HG02840 (cell line): Measurements from ENCODE around the gene HTR3A.
"Not testable (repeated sequence)": the region's sequence is repeated elsewhere in the genome, so short reads cannot be mapped to it uniquely, and the experiment has no call there.

Experiments
- ATAC-seq: cut with Tn5 transposase; IDR thresholded peaks from one replicate; pipeline ENCODE4 v1.9.1; 2021; ENCODE audit warnings: mild to moderate bottlenecking, moderate library complexity, moderate number of reproducible peaks; ENCODE audit not compliant: unreplicated experiment, low FRiP score

Gene HTR3A

GRCh38 chr11:113974741-113975470 lies at the start of gene HTR3A:
TSS of gene HTR3A (plus strand) at chr11:113975108. CDS start at chr11:113975326, 218 bp downstream.
- ATAC-seq: no peak

GRCh38 chr11:113926273-113927197 lies 48.4 kb upstream of the HTR3A start:
- ATAC-seq: no peak

- no peak for ATAC-seq
These were observed 46.6 kb upstream of the HTR3A start for GRCh38 chr11:113928311-113928710.

GRCh38 chr11:113932788-113933187 lies 42.1 kb upstream of the HTR3A start:
- ATAC-seq: no peak

GRCh38 chr11:113934193-113934592 lies 40.7 kb upstream of the HTR3A start:
- ATAC-seq: not testable (repeated sequence)

GRCh38 chr11:113934761-113935160 lies 40.1 kb upstream of the HTR3A start:
- no peak for ATAC-seq

- no peak for ATAC-seq
These were observed 39.0 kb upstream of the HTR3A start for GRCh38 chr11:113935858-113936257.

GRCh38 chr11:113937918-113938317 lies 37.0 kb upstream of the HTR3A start:
- ATAC-seq: no peak

GRCh38 chr11:113942256-113942655 lies 32.7 kb upstream of the HTR3A start:
- no peak for ATAC-seq

- not testable (repeated sequence) for ATAC-seq
These were observed 28.7 kb upstream of the HTR3A start for GRCh38 chr11:113946162-113946561.

GRCh38 chr11:113947994-113948393 lies 26.9 kb upstream of the HTR3A start:
- no peak for ATAC-seq

- no peak for ATAC-seq
These were observed 25.0 kb upstream of the HTR3A start for GRCh38 chr11:113949891-113950290.

GRCh38 chr11:113951537-113951936 lies 23.4 kb upstream of the HTR3A start:
- no peak for ATAC-seq

- ATAC-seq: no peak
These were observed 22.8 kb upstream of the HTR3A start for GRCh38 chr11:113952070-113952469.

- no peak for ATAC-seq
These were observed 22.3 kb upstream of the HTR3A start for GRCh38 chr11:113952588-113952987.

GRCh38 chr11:113954235-113954634 lies 20.7 kb upstream of the HTR3A start:
- no peak for ATAC-seq

GRCh38 chr11:113956986-113957385 lies 17.9 kb upstream of the HTR3A start:
- ATAC-seq: no peak

- no peak for ATAC-seq
These were observed 14.1 kb upstream of the HTR3A start for GRCh38 chr11:113960702-113961330.

- no peak for ATAC-seq
These were observed 7.5 kb upstream of the HTR3A start for GRCh38 chr11:113967361-113967760.

GRCh38 chr11:113971506-113972195 lies 3.3 kb upstream of the HTR3A start:
- ATAC-seq: no peak
